ENCODE data around the gene OSBPL6.

Gene OSBPL6

GRCh38 chr2:178273787-178274360 is 79.6 kb downstream of the OSBPL6 start:
- no peak for DNase-seq

DNA sequence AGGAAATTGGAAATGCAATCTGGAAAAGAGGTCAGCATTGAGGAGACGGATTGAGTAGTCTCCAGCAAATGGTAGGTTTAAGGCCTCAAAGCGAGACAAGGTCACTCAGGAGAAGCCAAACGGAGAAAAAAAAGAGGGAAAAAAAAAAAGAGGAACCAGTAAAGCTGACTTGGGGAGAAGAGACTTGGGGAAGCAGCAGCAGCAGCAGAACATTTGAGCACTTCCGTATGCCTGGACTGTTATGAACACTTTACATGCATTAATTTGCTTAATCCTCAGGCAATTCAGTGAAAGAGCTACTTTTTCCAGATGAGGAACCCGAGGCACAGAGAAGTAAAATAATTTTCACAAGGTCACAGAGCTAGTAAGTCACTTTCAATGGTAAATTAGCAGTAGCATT is 81.3 kb downstream of the OSBPL6 start:
- DNase-seq: peak; percentile 48

DNA sequence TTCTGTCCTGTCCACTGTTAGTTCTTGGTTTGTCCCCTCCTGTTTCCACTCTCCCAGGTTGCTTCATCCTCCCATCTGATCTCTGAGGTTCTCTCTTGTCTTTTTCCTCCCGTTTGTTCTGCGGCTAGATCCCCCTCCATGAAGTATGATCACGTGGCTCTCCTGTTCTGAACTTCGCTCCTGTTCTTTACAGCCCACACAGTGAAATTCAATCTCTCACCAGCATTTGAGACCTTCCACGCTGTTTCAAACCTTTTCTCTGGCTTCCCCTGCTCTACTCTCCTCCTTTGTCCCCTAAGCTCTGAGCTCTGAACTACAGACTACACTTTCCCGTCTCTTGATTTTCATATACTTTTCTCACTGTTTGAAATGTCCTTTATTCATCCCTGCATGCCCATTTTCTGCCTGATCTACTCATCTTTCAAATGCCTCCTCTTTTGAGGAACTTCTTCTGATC is 83.5 kb downstream of the OSBPL6 start:
- DNase-seq: no peak

GRCh38 chr2:178279142-178279541 is 84.8 kb downstream of the OSBPL6 start:
- DNase-seq: no peak

- no peak for DNase-seq
Measured at GRCh38 chr2:178279636-178280035, 85.3 kb downstream of the OSBPL6 start.

GRCh38 chr2:178280244-178280852 is 86.0 kb downstream of the OSBPL6 start:
- peak; percentile 77 for DNase-seq

DNA sequence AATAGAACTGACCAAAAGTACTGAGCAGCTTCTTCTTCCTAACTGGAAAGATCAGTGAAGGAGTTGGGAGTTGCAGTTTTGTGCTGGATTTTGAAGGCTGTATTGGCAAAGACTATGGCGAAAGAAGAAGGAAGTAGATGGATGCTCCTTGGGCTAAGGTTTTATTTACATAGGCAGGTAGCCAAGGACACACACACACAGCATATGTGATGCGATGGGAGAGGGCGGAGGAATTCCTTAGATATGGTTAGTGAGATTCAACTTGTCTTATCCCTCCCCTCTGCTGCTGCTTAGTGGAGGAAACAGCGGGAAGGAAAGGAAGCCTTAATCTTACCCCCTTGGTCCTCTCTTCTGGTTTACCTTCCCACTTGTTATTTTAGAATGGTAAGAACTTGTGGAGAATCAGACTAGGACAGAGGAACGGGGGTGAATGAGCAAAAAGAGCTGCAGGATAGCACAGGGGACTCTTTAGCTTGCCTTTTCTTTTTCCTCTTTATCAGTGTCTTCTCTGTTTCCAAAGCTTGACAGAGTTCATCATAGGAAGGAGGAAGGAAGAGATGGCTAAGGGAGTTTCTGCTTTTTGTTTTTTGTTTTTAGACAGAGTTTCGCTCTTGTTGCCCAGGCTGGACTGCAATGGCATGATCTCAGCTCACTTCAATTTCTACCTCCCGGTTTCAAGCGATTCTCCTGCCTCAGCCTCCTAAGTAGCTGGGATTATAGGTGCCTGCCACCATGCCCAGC is 87.9 kb downstream of the OSBPL6 start:
- peak; percentile 11 for DNase-seq

GRCh38 chr2:178283341-178283918 is 89.1 kb downstream of the OSBPL6 start:
- no peak for DNase-seq

DNA sequence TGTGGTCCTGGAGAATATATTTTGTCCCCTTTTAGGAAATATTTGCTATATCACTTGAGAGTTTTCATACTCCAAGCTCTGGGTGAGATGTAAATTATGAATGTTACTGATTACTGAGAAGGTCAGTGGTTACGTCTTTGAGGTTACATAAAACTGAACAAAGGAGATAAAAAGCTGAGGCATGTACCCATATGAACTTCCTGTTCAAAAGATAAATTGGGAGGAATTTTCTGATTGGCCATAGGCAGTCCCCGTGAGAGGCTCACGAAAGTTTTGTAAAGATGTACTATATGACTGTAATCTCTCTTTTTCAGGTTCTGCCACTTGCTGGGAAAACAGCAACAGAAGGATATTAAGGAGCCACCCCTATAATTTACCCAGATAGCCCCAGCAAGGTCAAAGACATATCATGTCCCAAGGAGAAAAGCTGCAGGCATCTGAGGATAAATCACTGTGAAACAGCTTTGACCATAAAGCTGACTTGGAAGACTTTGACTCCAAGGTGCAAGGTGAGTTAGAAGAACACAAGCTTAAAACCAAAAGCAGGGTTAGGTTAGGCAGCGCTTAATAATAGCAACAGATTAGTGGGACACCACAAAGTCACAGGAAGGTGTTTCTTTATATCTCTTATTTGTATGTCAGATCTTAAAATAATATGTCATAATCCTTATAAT is 90.4 kb downstream of the OSBPL6 start:
- DNase-seq: no peak

DNA sequence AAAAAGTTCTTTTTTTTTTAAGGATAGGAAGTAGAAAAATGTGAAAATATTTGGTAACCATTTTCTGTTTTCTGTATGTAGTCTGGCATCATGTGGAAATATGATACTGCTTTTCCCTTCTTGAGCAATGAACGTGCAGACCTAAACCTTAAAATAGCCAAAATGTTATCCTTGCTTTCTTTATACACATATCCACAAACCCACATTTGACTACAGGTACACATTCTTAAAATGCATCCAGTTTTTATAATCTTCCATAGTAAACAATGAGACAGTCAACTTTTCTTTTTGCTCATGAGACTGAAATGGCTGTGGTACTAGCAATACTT is 90.9 kb downstream of the OSBPL6 start:
- DNase-seq: no peak

- no peak for DNase-seq
Measured at GRCh38 chr2:178286636-178287035, 92.3 kb downstream of the OSBPL6 start.

DNA sequence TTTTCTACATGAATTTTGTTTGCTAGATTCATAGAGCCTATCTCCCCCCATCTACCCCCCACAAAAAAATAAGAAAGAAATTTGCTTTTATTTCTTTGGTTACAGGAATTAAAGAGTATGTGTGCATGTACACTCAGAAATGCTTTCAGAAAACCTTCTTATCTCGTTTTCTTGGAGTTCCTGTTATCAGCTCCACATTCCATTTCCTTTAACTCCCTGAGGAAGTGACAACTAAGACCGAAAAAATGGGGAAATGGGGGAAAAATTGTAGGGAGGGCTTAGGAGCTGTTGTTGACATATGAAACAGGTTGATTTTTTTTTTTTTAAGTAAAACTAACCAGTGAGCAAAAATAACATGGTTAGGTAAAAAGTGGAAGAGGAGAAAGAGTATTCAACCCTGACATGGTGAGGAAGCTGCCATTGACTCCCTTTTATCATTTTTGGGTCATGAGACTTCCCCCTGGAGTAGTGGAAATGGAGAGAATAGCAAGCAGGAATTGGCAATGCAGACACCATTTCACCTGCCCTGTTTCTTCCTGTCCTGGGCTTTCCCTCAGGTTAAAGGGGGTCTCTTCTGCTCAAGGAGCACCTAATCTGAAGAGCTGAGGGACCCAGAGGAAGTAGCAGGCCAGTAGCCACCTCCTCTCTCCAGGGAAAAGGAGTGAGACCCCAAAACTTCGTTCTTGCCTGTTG is 93.5 kb downstream of the OSBPL6 start:
- no peak for DNase-seq

- DNase-seq: no peak
Measured at GRCh38 chr2:178291703-178292102, 97.4 kb downstream of the OSBPL6 start.

DNA sequence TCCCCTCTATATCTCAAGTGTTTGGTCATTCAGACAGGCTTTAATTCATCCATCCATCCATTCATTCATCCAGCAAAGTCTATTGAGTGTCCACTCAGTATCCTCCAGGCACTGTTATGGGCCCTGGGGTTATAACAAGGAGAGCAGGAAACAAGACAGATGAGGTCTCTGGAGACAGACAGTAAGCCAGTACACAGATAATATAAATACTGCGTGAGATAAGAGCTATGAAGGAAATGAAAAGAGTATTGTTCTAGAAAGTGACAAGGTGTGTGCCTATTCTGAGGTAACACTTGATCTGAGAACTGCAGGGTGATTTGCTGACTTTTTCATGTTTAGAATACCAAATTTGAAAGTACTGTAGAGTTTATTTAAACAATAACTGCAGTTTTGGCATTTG is 98.3 kb downstream of the OSBPL6 start:
- DNase-seq: no peak

DNA sequence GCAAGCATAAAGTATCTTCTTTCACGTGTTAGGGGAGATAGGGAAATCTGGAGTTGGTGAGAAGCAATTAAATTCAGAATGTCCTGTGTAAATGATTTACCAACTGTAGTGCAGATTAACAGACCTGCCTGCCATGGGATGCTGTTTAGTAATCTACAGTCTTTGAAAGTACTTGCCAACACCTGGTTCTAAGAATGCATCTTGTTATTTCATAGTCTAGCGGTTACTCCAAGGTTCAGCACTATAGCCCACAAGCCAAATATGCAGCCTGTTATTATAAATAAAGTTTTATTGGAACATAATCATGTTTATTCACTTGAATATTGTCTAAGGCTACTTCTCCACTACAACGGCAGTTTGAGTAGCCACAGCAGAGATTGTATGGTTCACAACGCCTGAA is 100.8 kb downstream of the OSBPL6 start:
- DNase-seq: no peak

DNA sequence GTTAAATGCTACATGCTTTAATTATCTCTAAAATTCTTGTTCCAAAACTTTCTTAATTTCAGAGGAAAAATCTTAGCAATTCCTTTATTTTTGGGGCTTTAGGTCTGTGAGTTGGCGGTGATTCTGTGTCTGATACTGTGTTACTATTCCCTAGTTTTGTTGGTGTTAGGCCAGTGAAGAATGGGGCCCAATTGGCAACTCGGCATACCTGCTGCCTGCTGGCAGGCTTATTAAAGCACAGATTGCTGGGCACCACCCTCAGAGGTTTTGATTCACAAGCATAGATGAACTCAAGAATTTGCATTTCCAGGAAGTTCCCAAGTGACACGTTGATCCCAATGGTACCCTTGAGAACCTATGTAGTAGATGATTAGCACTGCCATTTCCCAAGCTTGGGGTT is 101.6 kb downstream of the OSBPL6 start:
- DNase-seq: no peak

DNA sequence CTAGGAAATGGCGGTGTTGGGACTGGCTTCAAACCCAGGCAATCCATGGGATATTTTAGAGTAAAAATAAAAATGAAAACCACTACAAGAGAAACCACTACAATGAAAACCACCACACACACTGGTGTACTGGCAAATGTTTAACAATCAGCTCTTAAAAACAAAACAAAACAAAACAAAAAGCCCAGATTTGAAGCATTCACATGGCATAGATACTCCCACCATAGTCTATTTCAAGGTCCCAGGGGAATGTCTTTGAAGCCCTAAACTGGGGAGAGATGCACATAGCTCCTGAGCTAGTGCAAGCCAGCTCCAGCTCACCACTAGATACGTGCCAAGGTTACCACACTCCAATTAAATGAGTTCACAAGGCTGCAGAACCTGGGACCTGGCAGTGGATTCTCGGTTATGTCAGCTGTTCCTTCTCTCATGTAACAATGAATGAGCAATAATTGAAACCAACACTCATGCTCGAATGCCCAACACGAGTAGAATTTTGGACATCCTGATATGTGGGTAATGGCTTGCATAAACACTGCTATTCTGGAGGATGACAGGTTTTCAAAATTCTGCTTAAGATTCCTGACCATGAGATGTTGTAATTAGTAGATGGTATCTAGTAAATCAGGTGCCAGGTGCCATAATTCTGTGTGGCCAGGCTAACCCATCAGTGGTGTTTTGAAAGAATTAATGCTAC is 102.2 kb downstream of the OSBPL6 start:
- DNase-seq: no peak

GRCh38 chr2:178297091-178297411 is 102.7 kb downstream of the OSBPL6 start:
- no peak for DNase-seq

DNA sequence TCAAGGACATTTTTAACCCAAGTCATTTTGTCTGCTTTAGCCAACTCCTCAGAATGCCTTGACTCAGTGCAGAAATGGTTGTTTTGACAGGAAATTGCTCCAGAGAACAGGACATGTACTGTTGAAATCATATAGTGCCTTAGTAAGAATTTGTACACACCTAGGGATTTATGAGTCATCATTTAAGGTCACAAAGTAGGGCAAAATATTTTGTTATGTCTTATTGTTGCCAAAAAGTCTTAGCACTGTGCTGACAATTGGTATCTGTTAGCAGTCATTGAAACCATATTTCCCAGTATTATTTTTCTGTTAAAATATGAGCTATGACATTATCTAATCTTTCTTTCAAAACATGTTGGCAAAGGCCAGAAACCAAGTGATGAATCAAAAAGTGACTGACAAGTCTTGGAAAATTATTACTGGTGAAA is 104.5 kb downstream of the OSBPL6 start:
- no peak for DNase-seq

- no peak for DNase-seq
Measured at GRCh38 chr2:178301649-178302238, 107.4 kb downstream of the OSBPL6 start.

DNA sequence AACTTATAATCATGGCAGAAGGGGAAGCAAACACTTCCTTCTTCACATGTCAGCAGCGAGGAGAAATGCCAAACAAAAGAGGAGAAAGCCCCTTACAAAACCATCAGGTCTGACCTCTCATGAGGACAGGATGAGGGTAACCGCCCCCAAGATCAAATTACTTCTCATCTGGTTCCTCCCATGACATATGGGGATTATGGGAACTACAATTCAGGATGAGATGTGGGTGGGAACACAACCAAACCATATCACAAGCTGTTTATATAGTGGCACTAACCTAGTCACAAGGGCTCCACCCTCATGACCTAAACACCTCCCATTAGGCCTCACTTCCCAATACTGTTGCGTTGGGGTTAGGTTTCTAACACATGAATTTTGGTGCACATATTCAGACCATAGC is 110.0 kb downstream of the OSBPL6 start:
- DNase-seq: peak; percentile 25
